DMS 273 (cell line): Measurements from ENCODE around the gene DUS1L.

ENCODE experiments used
- DNase-seq: peaks from one replicate; lab custom pipeline; 2025; ENCODE audit not compliant: unreplicated experiment; lab: John Stamatoyannopoulos, UW

DUS1L gene

DNA sequence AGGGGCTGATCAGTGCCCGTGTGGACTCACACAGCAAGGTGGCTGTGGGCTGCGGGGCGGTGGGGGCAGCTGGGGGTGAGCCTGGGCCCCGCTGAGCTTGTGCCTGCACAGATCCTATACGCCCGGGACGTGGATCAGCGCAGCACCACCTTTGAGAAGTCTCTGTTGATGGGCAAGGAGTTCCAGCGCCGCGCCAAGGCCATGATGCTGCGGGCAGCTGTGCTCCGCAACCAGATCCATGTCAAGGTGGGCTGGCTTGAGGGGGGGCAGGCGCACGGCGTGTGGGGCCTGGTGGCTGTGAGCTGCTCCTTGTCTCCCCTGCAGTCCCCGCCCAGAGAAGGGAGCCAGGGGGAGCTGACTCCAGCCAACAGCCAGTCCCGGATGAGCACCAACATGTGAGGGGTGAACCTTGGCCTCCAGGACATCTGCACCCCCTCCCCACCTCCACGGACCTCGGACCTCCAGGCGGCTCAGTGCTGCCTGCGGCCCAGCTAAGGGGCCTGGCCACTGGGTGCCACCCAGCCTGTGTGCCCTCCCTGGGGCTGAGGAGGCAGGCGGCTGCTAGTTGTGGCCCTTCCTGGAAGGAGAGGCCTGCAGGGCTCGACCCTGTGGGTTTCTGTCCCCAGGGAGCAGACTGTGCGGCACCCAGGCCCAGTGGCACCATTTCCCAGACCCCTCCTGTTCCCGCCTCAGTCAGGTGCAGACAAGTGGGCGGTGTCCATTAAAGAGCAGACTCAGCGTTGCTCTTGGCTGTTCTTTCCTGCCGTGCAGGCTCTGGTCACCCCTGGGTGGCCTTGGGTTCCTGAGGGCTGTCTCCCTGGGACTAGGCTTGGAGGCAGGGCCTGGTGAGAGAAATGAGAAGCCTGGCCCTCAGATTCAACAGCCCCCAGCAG is 8.6 kb downstream of the DUS1L start:
- no peak for DNase-seq

DNA sequence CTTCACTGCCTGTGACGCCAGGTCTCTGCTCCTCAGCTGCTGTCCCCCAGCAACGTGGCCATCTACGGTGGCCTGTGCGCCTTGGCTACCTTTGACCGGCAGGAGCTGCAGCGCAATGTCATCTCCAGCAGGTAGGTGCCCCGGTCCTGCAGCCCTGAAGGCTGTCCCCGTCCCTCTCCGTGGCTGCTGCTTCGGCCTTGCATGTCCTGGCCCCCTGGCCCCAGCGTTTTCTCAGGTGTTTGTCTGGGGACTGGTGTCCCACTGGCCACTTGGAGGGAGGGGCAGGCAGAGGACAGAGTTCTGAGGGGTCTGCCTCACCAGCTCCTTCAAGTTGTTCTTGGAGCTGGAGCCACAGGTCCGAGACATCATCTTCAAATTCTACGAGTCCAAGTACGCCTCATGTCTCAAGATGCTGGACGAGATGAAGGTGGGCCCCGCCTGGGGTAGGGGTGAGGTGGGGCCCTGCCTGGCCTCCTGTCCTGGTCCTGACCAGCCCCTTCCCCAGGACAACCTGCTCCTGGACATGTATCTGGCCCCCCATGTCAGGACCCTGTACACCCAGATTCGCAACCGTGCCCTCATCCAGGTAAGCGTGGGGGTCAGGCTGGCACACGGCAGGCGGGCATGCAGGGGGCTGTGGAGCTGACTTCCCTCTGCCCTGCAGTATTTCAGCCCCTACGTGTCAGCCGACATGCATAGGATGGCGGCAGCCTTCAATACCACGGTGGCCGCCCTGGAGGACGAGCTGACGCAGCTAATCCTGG is 9.5 kb downstream of the DUS1L start:
- DNase-seq: no peak

DNA sequence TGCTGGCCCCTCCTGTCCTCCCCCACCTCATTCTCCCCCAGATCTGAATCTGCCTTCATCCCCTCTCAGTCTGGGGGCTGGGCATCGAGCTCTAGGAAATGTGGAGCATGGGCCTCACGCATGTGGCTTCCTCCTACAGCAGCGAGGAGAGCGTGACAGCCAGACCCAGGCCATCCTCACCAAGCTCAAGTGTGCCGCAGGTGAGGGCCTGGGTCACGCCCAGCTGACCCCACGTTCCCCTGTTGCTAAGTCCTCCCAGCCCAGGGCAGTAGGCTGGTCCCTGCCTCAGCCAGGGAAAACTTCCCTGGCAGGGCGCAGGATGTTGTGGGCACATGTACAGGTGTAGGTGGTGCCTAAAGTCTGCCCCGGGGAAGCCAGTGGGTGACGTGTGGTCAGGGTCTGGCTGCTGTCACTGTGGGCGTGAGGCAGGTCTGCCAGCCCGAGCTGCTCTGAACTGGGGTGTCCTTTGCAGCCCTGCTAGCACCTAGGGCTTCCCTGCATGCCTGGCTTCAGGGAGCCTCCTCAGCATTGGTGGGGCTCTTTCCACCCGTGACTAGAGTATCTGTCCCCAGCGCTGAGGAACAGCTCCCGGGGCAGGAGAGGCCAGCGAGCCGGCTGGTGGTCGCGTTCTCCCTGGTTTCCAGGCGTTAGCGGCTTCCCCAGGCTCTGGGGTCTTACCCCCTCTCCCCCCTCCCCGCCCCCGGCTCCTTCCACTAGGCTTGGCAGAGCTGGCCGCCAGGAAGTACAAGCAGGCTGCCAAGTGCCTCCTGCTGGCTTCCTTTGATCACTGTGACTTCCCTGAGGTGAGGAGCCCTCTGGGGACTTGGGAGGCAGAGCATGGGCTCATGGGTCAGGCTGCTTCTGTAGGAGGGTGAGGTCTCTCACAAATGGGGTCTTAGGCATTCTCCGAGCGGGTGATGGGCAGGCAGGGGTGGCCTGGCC is 10.3 kb downstream of the DUS1L start:
- no peak for DNase-seq

DNA sequence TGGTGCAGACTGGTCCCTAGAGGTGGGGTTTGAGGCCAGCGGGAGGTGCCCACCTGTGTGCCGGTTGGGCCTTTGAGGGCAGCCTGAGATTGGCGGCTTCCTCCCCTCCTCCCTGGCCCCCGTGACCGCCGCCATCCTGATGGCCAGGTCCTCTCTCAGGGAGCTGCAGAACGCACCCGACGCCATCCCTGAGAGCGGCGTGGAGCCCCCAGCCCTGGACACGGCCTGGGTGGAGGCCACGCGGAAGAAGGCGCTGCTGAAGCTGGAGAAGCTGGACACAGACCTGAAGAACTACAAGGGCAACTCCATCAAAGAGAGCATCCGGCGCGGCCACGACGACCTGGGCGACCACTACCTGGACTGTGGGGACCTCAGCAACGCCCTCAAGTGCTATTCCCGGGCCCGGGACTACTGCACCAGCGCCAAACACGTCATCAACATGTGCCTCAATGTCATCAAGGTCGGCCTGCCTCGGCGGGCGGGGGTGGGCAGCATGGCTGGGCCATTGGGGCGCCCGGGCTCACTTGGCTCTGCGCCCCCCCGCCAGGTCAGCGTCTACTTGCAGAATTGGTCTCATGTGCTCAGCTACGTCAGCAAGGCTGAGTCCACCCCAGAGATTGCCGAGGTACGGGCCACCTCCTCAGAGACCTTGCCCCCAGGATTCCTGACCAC is 11.1 kb downstream of the DUS1L start:
- no peak for DNase-seq

DNA sequence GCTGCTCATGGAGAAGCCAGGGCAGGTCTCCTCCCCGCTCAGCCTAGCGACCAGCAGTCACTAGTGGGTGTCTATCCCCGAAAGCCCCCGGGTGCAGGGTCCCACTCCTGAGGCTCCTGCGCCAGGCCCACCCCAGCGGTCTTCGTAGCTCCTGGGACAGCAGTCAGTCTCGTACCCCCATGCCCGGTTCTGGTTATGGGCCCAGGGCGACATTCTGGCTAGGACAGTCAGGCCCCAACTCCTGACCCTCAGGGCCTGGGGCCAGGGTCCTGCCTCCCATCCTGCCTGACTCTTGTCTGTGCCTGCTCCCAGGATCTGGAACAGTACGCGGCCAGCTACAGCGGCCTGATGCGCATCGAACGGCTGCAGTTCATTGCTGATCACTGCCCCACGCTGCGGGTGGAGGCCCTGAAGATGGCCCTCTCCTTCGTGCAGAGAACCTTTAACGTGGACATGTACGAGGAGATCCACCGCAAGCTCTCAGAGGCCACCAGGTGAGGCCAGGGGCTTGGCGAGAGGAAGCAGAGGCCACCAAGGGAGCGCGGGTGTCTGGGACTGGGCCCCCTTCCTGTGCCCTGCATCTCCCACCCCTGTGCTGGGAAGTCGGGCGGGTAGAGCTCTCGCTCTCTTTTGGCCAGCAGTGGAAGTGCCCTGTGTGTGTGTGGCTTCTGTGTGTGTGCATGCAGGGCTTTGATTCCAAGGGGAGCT is 11.9 kb downstream of the DUS1L start:
- DNase-seq: no peak

DNA sequence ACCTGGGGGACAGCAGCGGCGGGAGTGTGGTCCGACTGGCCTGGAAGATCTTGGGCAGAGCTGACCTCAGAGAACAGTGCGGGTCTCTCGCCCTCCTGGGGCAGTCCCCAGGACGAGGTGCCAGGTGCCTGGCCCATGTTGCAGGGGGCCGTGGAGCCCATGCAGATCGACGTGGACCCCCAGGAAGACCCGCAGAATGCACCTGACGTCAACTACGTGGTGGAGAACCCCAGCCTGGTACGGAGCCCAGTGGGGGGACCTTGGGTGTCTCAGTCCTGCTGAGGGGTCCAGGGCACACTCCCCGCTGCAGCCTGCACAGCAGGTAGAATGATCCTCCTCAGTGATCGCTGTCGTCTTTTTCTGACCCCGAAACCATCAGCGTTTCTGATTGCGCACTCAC is 12.5 kb downstream of the DUS1L start:
- DNase-seq: no peak

DNA sequence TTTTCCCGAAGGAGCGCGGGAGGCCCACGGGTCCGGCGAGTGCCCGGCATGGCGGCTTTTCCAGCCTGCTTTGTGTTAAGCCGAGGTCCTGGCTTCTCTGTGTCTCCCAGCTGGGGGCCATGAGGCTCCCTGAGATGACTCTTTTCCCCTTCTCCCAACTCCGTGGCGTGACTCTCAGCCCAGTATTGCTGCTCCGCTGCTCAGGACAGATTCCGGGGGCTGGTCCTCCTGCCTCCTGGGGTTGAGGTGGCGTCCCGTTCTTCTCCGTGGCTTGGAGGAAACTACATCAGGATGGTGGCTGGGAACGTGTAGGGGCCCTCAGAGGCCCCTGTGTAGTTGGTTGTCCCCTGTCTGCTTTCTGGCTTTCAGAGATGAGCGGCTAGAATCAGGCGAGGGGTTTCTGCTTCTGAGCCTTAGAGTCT is 13.0 kb downstream of the DUS1L start:
- no peak for DNase-seq

DNA sequence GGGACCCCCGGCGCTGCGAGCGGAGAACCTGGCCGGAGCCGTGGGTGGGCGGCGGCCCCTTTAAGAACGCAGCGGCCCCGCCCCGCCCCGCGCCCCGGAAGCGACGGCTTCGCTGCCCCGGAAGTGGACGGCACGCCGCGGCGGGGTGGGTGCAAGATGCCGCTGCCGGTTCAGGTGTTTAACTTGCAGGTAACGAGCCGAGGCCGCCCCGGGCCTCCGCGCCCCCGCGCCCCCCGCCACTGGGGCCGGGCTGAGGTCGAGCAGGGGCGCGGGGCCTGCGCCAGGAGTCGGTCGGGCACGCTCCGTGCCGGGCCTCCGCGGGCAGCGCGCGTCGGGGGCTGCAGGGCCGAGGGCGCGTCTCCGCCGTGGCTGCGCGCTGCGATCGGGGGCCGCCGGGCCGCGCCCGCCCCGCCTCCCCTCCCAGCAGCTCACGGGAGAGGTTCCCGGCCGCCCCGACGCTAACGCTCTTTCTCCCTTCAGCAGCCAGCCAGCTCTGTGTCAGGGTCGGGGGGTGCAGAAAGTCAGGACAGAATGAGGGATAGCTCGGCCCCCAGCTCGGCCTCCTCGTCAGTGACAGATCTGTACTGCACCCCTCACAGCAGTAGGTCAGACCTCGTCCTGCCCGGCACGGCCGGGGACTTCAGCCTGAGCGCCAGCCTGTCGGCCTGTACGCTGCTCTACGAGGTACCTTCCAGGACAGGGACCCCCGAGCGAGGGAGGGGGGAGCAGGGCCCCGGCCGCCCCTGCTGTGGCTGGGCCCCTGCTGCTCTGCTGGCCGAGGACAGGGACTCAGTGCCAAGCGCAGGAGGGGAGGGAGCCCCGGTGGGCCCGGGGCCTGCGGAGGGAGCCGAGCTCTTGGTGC is 13.6 kb downstream of the DUS1L start, which contains the start of the genes GPS1 and RFNG:
TSS of gene GPS1 (plus strand) at position 123 of the 862 bp plus-strand sequence. CDS start at position 157, 34 bp downstream.
TSS of gene RFNG (minus strand) at position 36 of the 862 bp plus-strand sequence. CDS start 45 bp downstream, outside the sequence.
- DNase-seq: peak; percentile 83

DNA sequence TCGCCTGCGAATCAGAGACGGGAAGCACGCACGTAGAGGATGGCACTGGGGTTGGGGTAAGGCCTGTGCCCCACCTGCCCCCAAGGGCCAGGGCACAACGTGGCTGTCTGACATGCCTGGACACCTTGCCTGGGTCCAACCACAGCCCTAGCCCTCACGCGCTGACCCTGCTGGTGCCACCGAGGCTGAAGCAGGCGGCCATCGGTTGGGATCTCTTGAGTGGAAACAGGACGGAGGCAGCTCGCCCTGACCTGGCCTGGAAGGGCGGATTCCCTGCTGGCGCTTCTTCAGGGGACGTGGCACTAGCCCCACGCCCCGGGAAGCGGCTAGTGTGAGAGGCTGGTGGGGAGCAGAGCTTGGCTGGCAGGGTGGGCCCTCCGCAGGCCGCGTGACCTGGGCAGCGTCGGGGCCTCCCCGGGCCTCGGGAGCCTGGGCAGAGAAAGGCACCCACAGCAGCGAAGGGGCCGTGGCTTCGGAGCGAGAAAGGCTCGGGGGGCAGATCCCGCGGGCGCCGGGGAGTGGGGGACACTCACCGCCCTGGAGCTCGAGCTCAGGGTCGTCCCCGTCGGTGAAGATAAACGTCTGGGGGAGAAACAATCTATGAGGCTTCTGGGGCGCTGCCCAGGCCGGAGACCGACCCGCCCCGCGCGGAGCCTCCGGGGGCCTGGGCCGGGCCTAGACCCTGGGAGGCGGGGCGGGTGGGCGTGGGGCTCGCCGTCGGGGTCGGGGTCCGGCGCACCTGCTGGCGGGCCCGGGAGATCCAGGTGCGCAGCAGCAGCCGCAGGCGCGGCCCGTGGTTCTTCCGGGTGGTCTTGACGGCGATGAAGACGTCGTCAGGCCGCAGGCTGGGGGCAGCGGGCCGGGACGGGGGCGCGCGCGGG is 14.6 kb downstream of the DUS1L start:
- DNase-seq: no peak

DNA sequence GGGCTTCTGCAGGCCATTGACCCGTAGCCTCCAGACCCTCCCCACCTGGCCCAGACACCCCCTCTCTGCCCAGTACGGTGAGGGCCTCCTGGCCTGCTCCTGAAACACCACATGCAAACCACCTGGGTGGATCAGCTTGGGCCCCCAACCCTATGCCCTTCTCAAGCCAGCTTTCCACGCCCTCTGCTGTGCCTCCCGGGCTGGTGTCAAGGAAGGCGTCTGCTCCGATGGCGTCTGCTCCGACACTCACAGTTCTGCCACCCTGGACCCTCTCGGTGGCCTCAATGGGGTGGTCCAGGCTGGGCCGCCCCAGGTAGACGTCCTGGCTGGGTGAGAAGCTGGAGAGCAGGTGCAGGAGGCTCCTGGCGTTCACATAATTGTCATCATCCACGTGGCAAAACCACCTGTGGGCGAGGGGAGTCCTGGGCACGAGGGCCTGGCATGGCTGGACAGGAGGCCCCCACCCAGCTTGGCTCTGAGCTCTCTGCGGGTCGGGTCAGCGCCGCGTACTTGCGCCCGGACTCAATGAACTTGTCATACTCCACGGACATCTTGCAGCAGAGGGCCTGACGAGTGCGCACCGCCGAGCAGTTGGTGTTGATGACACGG is 15.3 kb downstream of the DUS1L start:
- no peak for DNase-seq

DNA sequence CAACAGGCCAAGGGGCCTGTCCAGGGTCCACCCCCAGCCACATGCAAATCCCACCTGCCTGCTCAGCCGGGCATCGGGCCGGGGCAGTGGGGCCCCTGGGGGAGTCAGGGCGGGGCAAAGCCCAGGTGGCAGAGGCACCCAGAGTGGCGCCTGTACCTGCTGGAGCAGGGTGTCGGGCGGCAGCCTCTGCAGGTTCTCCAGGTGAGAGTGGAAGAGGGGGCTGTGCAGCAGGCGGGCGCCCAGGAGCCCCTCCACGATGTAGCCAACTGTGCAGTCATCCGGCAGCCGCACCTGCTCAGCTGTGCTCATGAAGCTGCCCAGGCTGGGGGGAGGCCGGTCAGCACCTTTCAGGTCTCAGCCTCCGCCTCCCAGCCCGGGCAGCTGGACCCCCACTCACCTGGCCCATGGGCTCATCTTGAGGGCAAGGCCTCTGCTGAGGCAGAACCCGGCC is 16.1 kb downstream of the DUS1L start:
- DNase-seq: no peak

DNA sequence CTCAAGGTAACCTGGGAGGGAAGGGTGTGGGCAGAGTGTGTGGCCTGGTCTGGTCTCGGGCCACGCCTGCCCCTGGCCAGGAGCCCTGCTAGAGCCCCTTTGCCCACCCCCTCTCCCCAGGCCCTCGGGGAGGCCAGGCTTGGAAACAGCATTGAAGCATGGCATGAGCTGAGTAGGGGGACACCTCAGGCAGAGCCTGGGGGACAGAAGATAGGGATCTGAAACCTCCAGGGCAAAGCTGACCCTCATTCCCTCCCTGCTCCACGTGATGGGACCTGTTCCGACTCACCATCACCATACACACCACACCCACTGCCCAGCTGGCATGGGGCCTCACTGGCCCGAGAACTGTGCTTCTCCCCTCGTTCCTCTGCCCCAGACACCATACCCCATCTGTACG is 16.5 kb downstream of the DUS1L start:
- DNase-seq: no peak

DNA sequence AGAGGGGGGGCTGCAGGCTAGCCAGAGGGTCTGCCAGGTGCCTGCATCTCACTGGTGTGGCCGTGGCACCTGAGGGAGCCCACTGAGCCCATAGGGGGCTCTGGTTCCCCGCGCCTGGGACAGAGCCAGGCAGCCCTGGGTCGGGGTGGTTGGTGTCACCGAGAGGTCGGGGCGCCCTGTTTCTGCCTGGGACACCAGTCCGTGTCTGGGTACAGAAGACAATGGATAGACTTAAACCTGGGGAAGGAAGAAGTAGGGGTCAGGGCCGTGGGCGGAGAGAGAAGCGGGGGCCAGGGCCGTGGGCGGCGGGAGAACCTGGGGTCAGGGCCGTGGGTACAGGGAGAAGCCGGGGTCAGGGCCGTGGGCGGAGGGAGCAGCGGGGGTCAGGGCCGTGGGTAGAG is 17.0 kb downstream of the DUS1L start:
- DNase-seq: no peak

DNA sequence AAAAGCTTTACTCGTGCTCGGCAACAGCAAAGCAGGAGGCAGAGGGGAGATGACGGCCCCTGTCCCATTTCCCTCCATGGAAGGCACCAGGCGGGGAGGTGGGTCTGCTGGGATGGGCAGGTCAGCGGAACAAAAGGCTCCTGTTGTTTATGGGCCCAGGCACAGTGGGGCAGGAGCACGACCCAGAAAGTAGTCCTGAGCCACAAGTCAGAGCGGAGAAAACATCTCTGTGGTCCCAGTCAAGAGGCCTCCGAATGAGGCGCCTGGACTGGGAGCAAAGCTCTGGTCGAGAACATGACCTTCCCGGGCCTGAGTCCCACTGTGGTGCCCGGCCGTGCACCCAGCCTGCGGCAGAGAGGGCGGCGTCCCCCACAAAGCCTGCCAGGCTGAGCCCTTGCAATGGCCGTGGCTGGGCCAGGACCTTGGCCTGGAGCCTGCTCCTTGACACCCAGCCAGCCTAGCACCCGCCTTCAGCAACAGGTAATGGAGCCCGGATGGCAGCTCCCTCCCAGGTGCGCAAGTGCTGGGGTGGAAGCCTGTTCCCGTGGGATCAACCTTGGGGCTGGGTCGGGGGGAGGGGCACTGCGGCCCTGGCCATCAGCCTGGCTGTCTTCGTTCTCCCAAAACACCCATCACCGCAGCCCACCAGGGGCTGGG is 17.6 kb downstream of the DUS1L start:
- no peak for DNase-seq

DNA sequence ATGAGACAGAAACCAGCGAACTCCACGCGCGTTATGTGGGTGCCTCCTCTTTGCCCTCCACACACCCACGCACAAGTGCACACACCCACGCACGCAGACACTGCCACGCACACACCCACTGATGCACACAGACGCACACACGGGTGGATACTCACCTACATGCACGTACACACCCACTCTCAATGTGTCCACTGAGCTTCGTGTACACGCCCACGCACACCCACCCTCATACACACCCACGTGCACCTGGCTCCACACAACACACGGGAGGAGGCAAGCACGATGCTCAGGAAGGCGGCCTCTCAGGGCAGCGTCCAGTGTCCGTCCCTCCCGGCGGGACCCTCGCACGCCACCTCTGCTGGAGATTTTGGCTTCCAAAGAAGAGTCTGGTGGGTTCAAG is 18.2 kb downstream of the DUS1L start:
- DNase-seq: no peak

DNA sequence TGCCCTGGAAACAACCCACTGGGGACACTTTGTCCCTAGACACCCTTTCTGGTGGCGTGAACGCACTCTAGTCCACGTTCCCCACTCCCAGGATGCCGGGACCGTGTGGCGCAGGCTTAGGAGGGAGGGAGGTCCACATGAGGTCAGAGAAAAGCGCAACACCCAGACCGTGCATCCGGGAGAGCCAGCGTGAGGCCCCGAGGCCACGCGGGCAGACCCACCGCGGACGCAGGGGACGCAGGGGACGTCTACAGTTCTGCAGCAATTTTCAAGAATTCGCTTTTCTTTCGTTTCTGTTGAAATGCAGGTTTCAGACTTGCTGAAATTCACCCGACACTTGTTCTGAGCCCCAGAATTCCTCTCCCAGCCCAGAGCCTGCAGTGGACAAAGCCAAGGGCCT is 18.7 kb downstream of the DUS1L start:
- DNase-seq: no peak
